ENCODE data around the gene F11R.

Gene F11R

DNA sequence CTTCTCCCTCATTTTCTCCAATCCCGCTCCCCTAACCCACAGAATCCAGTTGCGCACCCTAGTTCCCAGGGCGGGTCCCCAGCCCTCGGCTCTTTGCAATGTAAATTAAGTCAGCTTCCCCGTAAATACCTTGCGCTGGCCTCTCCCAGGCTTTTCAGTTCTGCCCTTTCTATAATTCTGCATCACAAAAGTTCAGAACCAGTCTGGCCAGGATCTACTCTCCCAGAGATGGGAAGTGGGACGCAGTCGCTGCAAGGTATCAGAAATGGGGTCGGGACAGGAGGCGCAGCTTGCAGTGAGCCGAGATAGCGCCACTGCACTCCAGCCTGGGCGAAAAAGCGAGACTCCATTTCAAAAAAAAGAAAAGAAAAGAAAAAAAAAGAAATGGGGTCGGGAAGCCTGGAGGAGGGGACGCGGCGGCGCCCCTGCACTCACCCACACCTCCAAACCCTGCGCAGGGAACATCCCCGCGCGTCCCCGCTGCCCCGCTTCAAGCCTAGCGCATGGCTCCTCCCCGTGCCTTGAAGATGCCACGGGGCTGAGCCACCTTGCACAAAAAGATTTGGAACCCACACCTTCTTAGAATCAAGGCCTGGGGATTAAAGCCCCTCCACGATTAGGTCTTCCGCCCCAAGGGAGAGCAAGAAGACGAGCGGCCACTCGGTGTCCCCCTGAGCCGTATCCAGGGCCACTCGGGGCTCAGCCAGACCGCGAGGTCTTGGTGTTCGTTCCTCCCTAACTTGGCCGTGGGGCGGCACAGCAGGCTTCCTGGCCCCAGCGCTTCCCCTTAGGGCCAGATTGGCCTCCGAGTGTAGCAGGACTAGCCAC is 39.2 kb downstream of the F11R start:
- Histone ChIP-seq H3K9me3 (ENCODE audit: control insufficient read depth, low read length) (no peaks in the 10 kb centered on the region), H3K9ac (no peak overlapping the region), H3K4me3 (ENCODE audit: low read depth, low read length) (no peak overlapping the region), H3K79me2 (no peaks in the 10 kb centered on the region), H3K36me3 (ENCODE audit: control insufficient read depth, insufficient read depth, low read length) (no peaks in the 10 kb centered on the region), H2AFZ (no peak overlapping the region), H3K4me1 (no peaks in the 10 kb centered on the region), H3K27me3 (ENCODE audit: control insufficient read depth, insufficient read depth, low read length) (no peaks in the 10 kb centered on the region), H3K27ac (no peak overlapping the region), H3K4me2 (ENCODE audit: low read length) (peak overlapping the region; percentile 10)
- TF ChIP-seq, protein P1, sequence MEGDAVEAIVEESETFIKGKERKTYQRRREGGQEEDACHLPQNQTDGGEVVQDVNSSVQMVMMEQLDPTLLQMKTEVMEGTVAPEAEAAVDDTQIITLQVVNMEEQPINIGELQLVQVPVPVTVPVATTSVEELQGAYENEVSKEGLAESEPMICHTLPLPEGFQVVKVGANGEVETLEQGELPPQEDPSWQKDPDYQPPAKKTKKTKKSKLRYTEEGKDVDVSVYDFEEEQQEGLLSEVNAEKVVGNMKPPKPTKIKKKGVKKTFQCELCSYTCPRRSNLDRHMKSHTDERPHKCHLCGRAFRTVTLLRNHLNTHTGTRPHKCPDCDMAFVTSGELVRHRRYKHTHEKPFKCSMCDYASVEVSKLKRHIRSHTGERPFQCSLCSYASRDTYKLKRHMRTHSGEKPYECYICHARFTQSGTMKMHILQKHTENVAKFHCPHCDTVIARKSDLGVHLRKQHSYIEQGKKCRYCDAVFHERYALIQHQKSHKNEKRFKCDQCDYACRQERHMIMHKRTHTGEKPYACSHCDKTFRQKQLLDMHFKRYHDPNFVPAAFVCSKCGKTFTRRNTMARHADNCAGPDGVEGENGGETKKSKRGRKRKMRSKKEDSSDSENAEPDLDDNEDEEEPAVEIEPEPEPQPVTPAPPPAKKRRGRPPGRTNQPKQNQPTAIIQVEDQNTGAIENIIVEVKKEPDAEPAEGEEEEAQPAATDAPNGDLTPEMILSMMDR (IDR thresholded peaks at IDR 0.05): no peak

DNA sequence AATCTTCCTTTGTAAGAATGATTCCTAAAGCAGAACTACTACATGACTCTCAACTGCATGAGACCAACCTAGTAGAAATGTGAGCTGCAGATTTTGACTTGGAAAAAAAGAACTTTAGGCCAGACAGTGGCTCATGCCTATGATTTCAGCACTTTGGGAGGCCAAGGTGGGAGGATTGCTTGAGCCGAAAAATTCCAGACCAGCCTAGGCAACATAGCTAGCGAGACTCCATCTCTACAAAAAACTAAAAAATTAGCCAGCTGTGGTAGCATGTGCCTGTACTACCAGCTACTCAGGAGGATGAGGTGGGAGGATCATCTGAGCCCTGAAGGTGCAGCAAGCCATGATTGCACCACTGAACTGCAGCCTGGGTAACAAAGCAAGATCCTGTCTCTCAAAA is 41.7 kb downstream of the F11R start:
- Histone ChIP-seq H3K4me1 (no peaks in the 10 kb centered on the region), H3K9me3 (ENCODE audit: control insufficient read depth, low read length) (no peaks in the 10 kb centered on the region), H3K27ac (no peak overlapping the region), H3K27me3 (ENCODE audit: control insufficient read depth, insufficient read depth, low read length) (no peaks in the 10 kb centered on the region), H3K4me3 (ENCODE audit: low read depth, low read length) (no peak overlapping the region), H3K9ac (no peak overlapping the region), H3K36me3 (ENCODE audit: control insufficient read depth, insufficient read depth, low read length) (no peaks in the 10 kb centered on the region), H3K4me2 (ENCODE audit: low read length) (no peak overlapping the region), H3K79me2 (no peaks in the 10 kb centered on the region), H2AFZ (no peak overlapping the region)
- TF ChIP-seq, protein P1 (IDR thresholded peaks at IDR 0.05): no peak

DNA sequence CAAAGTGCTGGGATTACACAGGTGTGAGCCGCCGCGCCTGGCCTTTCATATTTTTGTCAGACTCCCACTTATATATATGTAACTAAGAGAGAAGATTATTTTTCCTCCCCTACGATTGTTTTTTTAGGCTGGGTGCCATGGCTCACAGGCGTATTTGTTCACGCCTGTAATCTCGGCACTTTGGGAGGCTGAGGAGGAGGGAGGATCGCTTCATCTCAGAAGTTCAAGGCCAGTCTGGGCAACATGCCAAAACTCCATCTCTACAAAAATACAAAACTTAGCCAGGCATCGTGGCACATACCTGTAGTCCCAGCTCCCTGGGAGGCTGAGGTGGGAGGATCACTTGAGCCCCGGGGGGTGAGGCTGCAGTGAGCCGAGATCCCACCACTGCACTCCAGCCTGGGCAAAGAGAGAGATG is 42.4 kb downstream of the F11R start:
- Histone ChIP-seq H3K4me3 (ENCODE audit: low read depth, low read length) (no peak overlapping the region), H3K27ac (no peak overlapping the region), H3K4me1 (no peaks in the 10 kb centered on the region), H3K9ac (no peak overlapping the region), H2AFZ (no peak overlapping the region), H3K9me3 (ENCODE audit: control insufficient read depth, low read length) (no peaks in the 10 kb centered on the region), H3K27me3 (ENCODE audit: control insufficient read depth, insufficient read depth, low read length) (no peaks in the 10 kb centered on the region), H3K36me3 (ENCODE audit: control insufficient read depth, insufficient read depth, low read length) (no peaks in the 10 kb centered on the region), H3K4me2 (ENCODE audit: low read length) (no peak overlapping the region), H3K79me2 (no peaks in the 10 kb centered on the region)
- TF ChIP-seq, protein P1 (IDR thresholded peaks at IDR 0.05): no peak

DNA sequence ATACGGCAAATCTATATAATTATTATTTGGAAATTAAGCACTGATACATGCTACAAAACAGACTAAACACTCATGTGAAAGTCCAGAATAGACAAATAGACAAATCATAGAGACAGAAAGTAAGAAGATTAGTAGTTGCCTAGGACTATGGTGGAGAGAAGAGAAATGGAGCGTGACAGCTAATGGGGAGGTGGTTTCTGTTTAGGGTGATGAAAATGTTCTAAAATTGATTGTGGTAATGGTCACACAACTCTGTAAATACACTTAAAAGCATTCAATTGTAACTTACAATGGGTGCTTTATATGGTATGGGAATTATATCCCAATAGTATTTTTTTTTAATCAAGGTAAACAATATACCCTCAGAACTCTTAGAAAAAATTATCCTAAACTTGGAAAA is 45.9 kb downstream of the F11R start:
- H3K9ac ChIP-seq: no peak overlapping the region
- H3K79me2 ChIP-seq: no peaks in the 10 kb centered on the region
- H3K4me3 ChIP-seq (ENCODE audit: low read depth, low read length): no peak overlapping the region
- no peaks in the 10 kb centered on the region for H3K9me3 ChIP-seq (ENCODE audit: control insufficient read depth, low read length)
- no peak overlapping the region for H3K4me2 ChIP-seq (ENCODE audit: low read length)
- H3K4me1 ChIP-seq: no peaks in the 10 kb centered on the region
- H3K27ac ChIP-seq: no peak overlapping the region
- no peaks in the 10 kb centered on the region for H3K36me3 ChIP-seq (ENCODE audit: control insufficient read depth, insufficient read depth, low read length)
- H2AFZ ChIP-seq: no peak overlapping the region
- TF ChIP-seq, protein P1 (IDR thresholded peaks at IDR 0.05): no peak
- H3K27me3 ChIP-seq (ENCODE audit: control insufficient read depth, insufficient read depth, low read length): no peaks in the 10 kb centered on the region

DNA sequence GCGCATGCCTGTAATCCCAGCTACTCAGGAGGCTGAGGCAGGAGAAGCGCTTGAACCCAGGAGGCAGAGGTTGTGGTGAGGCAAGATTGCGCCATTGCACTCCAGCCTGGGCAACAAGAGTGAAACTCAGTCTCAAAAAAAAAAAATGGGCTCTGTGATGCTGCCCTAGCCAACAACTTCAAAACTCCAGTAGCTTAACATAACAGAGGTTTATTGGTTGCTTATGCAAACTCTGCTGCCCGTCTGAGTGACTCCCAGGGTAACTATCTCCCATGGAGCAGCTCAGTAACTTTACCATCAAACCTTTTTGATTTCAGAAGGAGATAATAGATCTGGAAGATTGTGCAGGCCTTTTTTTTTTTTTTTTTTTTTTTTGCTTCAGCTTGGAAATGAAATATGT is 47.5 kb downstream of the F11R start:
- Histone ChIP-seq H3K4me3 (ENCODE audit: low read depth, low read length) (no peak overlapping the region), H3K27ac (no peak overlapping the region), H3K27me3 (ENCODE audit: control insufficient read depth, insufficient read depth, low read length) (no peaks in the 10 kb centered on the region), H3K79me2 (no peaks in the 10 kb centered on the region), H3K4me1 (no peaks in the 10 kb centered on the region), H3K36me3 (ENCODE audit: control insufficient read depth, insufficient read depth, low read length) (no peaks in the 10 kb centered on the region), H2AFZ (no peak overlapping the region), H3K4me2 (ENCODE audit: low read length) (no peak overlapping the region), H3K9ac (no peak overlapping the region), H3K9me3 (ENCODE audit: control insufficient read depth, low read length) (no peaks in the 10 kb centered on the region)
- TF ChIP-seq, protein P1 (IDR thresholded peaks at IDR 0.05): no peak

Measured in parathyroid adenoma (tissue), 2 donors.